GM21529 (cell line): ENCODE results near the gene RUVBL2.

Experiments used
- ATAC-seq: cut with Tn5 transposase; IDR thresholded peaks from one replicate; pipeline ENCODE4 v1.9.1; 2021; ENCODE audit not compliant: unreplicated experiment

RUVBL2 gene

GRCh38 chr19:48963371-48964204, 30.1 kb upstream of the RUVBL2 start:
- ATAC-seq, result no peak

- ATAC-seq, result no peak
Measured at GRCh38 chr19:48964205-48965039, 29.3 kb upstream of the RUVBL2 start.

- peak; percentile 48 for ATAC-seq
Measured at GRCh38 chr19:48965040-48965805, 28.5 kb upstream of the RUVBL2 start, which contains the start of gene FTL. FTL (plus strand) TSS chr19:48965309; CDS start chr19:48965508, 199 bp downstream.

GRCh38 chr19:48965806-48966540, 27.7 kb upstream of the RUVBL2 start:
- ATAC-seq, result no peak

- no peak for ATAC-seq
Measured at GRCh38 chr19:48966541-48967345, 26.9 kb upstream of the RUVBL2 start.

GRCh38 chr19:48967346-48968178, 26.1 kb upstream of the RUVBL2 start:
- no peak for ATAC-seq

- no peak for ATAC-seq
Measured at GRCh38 chr19:48968179-48968661, 25.5 kb upstream of the RUVBL2 start.

- no peak for ATAC-seq
Measured at GRCh38 chr19:48968813-48969218, 24.9 kb upstream of the RUVBL2 start.

- ATAC-seq, result no peak
Measured at GRCh38 chr19:48969276-48970138, 24.2 kb upstream of the RUVBL2 start.

- ATAC-seq, result no peak
Measured at GRCh38 chr19:48970139-48970766, 23.4 kb upstream of the RUVBL2 start.

- ATAC-seq, result no peak
Measured at GRCh38 chr19:48970923-48971395, 22.7 kb upstream of the RUVBL2 start.

GRCh38 chr19:48975947-48976847, 17.5 kb upstream of the RUVBL2 start:
- ATAC-seq, result no peak

- ATAC-seq, result no peak
Measured at GRCh38 chr19:48977061-48977460, 16.6 kb upstream of the RUVBL2 start.

GRCh38 chr19:48982280-48982679, 11.4 kb upstream of the RUVBL2 start:
- no peak for ATAC-seq

- no peak for ATAC-seq
Measured at GRCh38 chr19:48985711-48986110, 8.0 kb upstream of the RUVBL2 start.

GRCh38 chr19:48986211-48986610, 7.5 kb upstream of the RUVBL2 start:
- ATAC-seq, result no peak
